H1 (cell line): Measurements from ENCODE around the gene GDF15. TPM values are rescaled to one million over a fixed set of nuclear protein-coding genes. Genes with fewer than 3 reads are reported as not detected.

Source experiments
- CTCF ChIA-PET: fragments of 300-600 bp; sonication (Branson Sonifier 250); formaldehyde crosslinking; loops from one replicate; lab custom pipeline; 2021; ENCODE audit not compliant: partially characterized antibody; lab: Charles Lee
- POLR2A ChIA-PET: fragments of 300-600 bp; sonication (Branson Sonifier 250); formaldehyde crosslinking; loops from one replicate; lab custom pipeline; 2021; ENCODE audit warnings: inconsistent platforms; ENCODE audit not compliant: partially characterized antibody; lab: Charles Lee
- DNase-seq, 2 experiments: peaks; one replicate each; pipeline versions ENCODE4 v3.0.0 to v3.0.0-alpha.2; 2010 to 2022; ENCODE audit warnings: low spot score in 2 of 2, low read depth in 1 of 2, mixed read lengths in 1 of 2
- FAIRE-seq: peaks from 2 replicates; lab custom pipeline; 2011; peaks lifted over from hg19 to GRCh38; lab: Jason Lieb, UNC
- H2AFZ ChIP-seq: 2 replicates; pipeline ENCODE4 v1.8.1; 2012; ENCODE audit warnings: low read length, inconsistent platforms
- H2AK5ac ChIP-seq: 2 replicates; pipeline ENCODE4 v1.6.1; 2013; ENCODE audit warnings: low read depth, low read length
- H2BK120ac ChIP-seq: replicated peaks from 2 replicates; pipeline ENCODE3; 2013; ENCODE audit warnings: low read depth, low read length, inconsistent platforms
- H2BK12ac ChIP-seq: 2 replicates; pipeline ENCODE4 v1.6.1; 2013; ENCODE audit warnings: low read depth, low read length
- H2BK15ac ChIP-seq: 2 replicates; pipeline ENCODE4 v1.6.1; 2013; ENCODE audit warnings: low read length
- H2BK20ac ChIP-seq: 2 replicates; pipeline ENCODE4 v1.6.1; 2013; ENCODE audit warnings: low read length
- H2BK5ac ChIP-seq: 2 replicates; pipeline ENCODE4 v1.6.1; 2013; ENCODE audit warnings: low read depth, low read length
- H3K14ac ChIP-seq: 2 replicates; pipeline ENCODE4 v1.6.1; 2013; ENCODE audit warnings: inconsistent platforms; ENCODE audit not compliant: insufficient read length
- H3K18ac ChIP-seq: 2 replicates; pipeline ENCODE4 v1.6.1; 2013; ENCODE audit warnings: low read length; ENCODE audit errors: extremely low read depth
- H3K23ac ChIP-seq: 2 replicates; pipeline ENCODE4 v1.6.1; 2013; ENCODE audit warnings: inconsistent platforms; ENCODE audit not compliant: insufficient read length
- H3K23me2 ChIP-seq: 2 replicates; pipeline ENCODE4 v1.6.1; 2013; ENCODE audit warnings: low read depth, low read length
- H3K27ac ChIP-seq: 2 replicates; pipeline ENCODE4 v1.6.1; 2011; ENCODE audit warnings: low read depth, low read length, inconsistent platforms
- H3K27me3 ChIP-seq, 4 experiments: replicated peaks in 1 of 4; 1 replicate in 1 of 4; 2 replicates in 3 of 4; pipeline versions ENCODE4 v1.6.1 to v1.8.1; 2011 to 2013; ENCODE audit warnings: low read length in 3 of 4, mild to moderate bottlenecking in 3 of 4, inconsistent platforms in 2 of 4, mixed read lengths in 2 of 4, moderate library complexity in 1 of 4; ENCODE audit not compliant: control insufficient read depth in 3 of 4, insufficient read depth in 3 of 4; ENCODE audit errors: extremely low read depth in 1 of 4
- H3K36me3 ChIP-seq, 4 experiments: 2 replicates each; pipeline versions ENCODE4 v1.6.1 to v1.8.1; 2011 to 2013; ENCODE audit warnings: mild to moderate bottlenecking in 4 of 4, low read length in 3 of 4, moderate library complexity in 2 of 4, control low read depth in 1 of 4, inconsistent platforms in 1 of 4; ENCODE audit not compliant: insufficient read depth in 4 of 4, control insufficient read depth in 2 of 4
- H3K4ac ChIP-seq: replicated peaks from 2 replicates; pipeline ENCODE3; 2013; ENCODE audit warnings: low read length, low read depth, mixed read lengths, inconsistent platforms; ENCODE audit not compliant: insufficient read length
- H3K4me1 ChIP-seq, 4 experiments: replicated peaks in 1 of 4; 1 replicate in 1 of 4; 2 replicates in 3 of 4; pipeline versions ENCODE4 v1.6.1 to v1.8.1; 2011 to 2013; ENCODE audit warnings: low read length in 3 of 4, inconsistent platforms in 2 of 4, mixed read lengths in 1 of 4; ENCODE audit not compliant: insufficient read depth in 4 of 4, control insufficient read depth in 3 of 4
- H3K4me2 ChIP-seq, 2 experiments: 2 replicates each; pipeline versions ENCODE4 v1.6.1 to v1.8.1; 2011 to 2013; ENCODE audit warnings: low read depth in 2 of 2, low read length in 2 of 2, control low read depth in 1 of 2, inconsistent platforms in 1 of 2, mild to moderate bottlenecking in 1 of 2; ENCODE audit not compliant: insufficient read depth in 1 of 2
- H3K4me3 ChIP-seq, 4 experiments: fragments of 200-600, 300-600 bp in 1 of 4; sonication (generic), shearing (Covaris generic), sonication (Bioruptor Twin) in 1 of 4; 2 replicates each; pipeline versions ENCODE4 v1.5.1 to v1.8.1; 2011 to 2016; ENCODE audit warnings: low read length in 4 of 4, low read depth in 3 of 4, control low read depth in 2 of 4, inconsistent platforms in 2 of 4, mild to moderate bottlenecking in 2 of 4, mixed read lengths in 1 of 4, moderate library complexity in 1 of 4; ENCODE audit not compliant: insufficient read depth in 2 of 4; ENCODE audit errors: extremely low read depth in 1 of 4
- H3K56ac ChIP-seq: replicated peaks from 2 replicates; pipeline ENCODE3; 2013; ENCODE audit warnings: low read depth, mild to moderate bottlenecking, mixed read lengths, low read length, inconsistent platforms; ENCODE audit not compliant: insufficient read length
- H3K79me1 ChIP-seq: 2 replicates; pipeline ENCODE4 v1.6.1; 2013; ENCODE audit warnings: low read depth, low read length, control low read depth
- H3K79me2 ChIP-seq, 2 experiments: 2 replicates each; pipeline versions ENCODE4 v1.6.1 to v1.8.1; 2012 to 2013; ENCODE audit warnings: low read length in 2 of 2, mild to moderate bottlenecking in 2 of 2, inconsistent platforms in 1 of 2; ENCODE audit not compliant: insufficient read depth in 2 of 2, control insufficient read depth in 1 of 2
- H3K9ac ChIP-seq, 4 experiments: replicated peaks in 1 of 4; 1 replicate in 1 of 4; 2 replicates in 3 of 4; pipeline versions ENCODE4 v1.6.1 to v1.8.1; 2011 to 2013; ENCODE audit warnings: low read depth in 3 of 4, low read length in 3 of 4, control low read depth in 2 of 4, mild to moderate bottlenecking in 2 of 4, moderate library complexity in 2 of 4, inconsistent platforms in 1 of 4; ENCODE audit errors: extremely low read depth in 1 of 4
- H3K9me3 ChIP-seq, 2 experiments: 2 replicates each; pipeline versions ENCODE4 v1.6.1 to v1.8.1; 2012 to 2013; ENCODE audit warnings: mild to moderate bottlenecking in 2 of 2, moderate library complexity in 2 of 2, control low read depth in 1 of 2, inconsistent platforms in 1 of 2, low read depth in 1 of 2, low read length in 1 of 2, mixed read lengths in 1 of 2; ENCODE audit not compliant: insufficient read depth in 2 of 2
- H4K20me1 ChIP-seq, 2 experiments: replicated peaks in 1 of 2; 2 replicates each; pipeline versions ENCODE3 to v1.8.1; 2011 to 2013; ENCODE audit warnings: inconsistent platforms in 2 of 2, low read length in 2 of 2, mild to moderate bottlenecking in 1 of 2; ENCODE audit not compliant: insufficient read depth in 2 of 2, control insufficient read depth in 1 of 2
- H4K5ac ChIP-seq: 2 replicates; pipeline ENCODE4 v1.6.1; 2013; ENCODE audit warnings: low read length, low read depth, mixed read lengths, inconsistent platforms; ENCODE audit not compliant: insufficient read length
- H4K8ac ChIP-seq: 2 replicates; pipeline ENCODE4 v1.8.0; 2013; ENCODE audit warnings: mild to moderate bottlenecking, moderate library complexity, low read length, inconsistent platforms; ENCODE audit not compliant: insufficient read depth; ENCODE audit errors: extremely low read depth
- H4K91ac ChIP-seq: replicated peaks from 2 replicates; pipeline ENCODE3; 2013; ENCODE audit warnings: low read length, mixed read lengths, inconsistent platforms; ENCODE audit not compliant: insufficient read length
- ASH2L ChIP-seq: fragments of 200-600, 300-600 bp; sonication (generic); IDR thresholded peaks from one replicate; pipeline ENCODE4 v1.7.1; 2017; ENCODE audit warnings: low read length
- BRCA1 ChIP-seq: IDR thresholded peaks from 2 replicates; pipeline ENCODE4 v1.6.1; 2012; ENCODE audit warnings: low read depth, low read length, improper control_type of control experiment
- CHD1 ChIP-seq: IDR thresholded peaks from 2 replicates; pipeline ENCODE4 v1.6.1; 2012; ENCODE audit warnings: low read depth, low read length, improper control_type of control experiment
- EZH2 ChIP-seq: fragments of 200-600 bp; sonication (generic); IDR thresholded peaks from 2 replicates; pipeline ENCODE4 v1.7.1; 2012; ENCODE audit warnings: low read depth, mild to moderate bottlenecking, moderate library complexity, low read length, inconsistent platforms; ENCODE audit not compliant: severe bottlenecking
- GABPA ChIP-seq: IDR thresholded peaks from 2 replicates; pipeline ENCODE4 v1.6.1; 2011; ENCODE audit warnings: mild to moderate bottlenecking, low read length, moderate library complexity, borderline replicate concordance; ENCODE audit not compliant: insufficient read depth
- HDAC2 ChIP-seq, 2 experiments: fragments of 300-600 bp in 1 of 2; sonication (generic) in 1 of 2; IDR thresholded peaks; 2 replicates each; pipeline ENCODE4 v1.6.1; 2011 to 2012; ENCODE audit warnings: low read depth in 2 of 2, low read length in 2 of 2, mild to moderate bottlenecking in 2 of 2, moderate library complexity in 2 of 2, borderline replicate concordance in 1 of 2, inconsistent platforms in 1 of 2
- JUN ChIP-seq: IDR thresholded peaks from 2 replicates; pipeline ENCODE4 v1.6.1; 2011; ENCODE audit warnings: low read depth, mild to moderate bottlenecking, improper control_type of control experiment, low read length
- MAFK ChIP-seq: IDR thresholded peaks from 2 replicates; pipeline ENCODE4 v1.6.1; 2012; ENCODE audit warnings: low read depth, mild to moderate bottlenecking, improper control_type of control experiment, low read length
- PHF8 ChIP-seq: fragments of 200-600 bp; sonication (generic); conservative IDR thresholded peaks from 2 replicates; pipeline ENCODE4 v1.7.1; 2012; ENCODE audit warnings: low read depth, mild to moderate bottlenecking, inconsistent platforms, low read length, moderate library complexity
- SIX5 ChIP-seq: IDR thresholded peaks from 2 replicates; pipeline ENCODE4 v1.6.1; 2011; ENCODE audit warnings: mild to moderate bottlenecking, low read depth, low read length
- TBP ChIP-seq: IDR thresholded peaks from 2 replicates; pipeline ENCODE4 v1.6.1; 2011; ENCODE audit warnings: low read depth, low read length, improper control_type of control experiment
- TEAD4 ChIP-seq: IDR thresholded peaks from 2 replicates; pipeline ENCODE4 v1.6.1; 2012; ENCODE audit warnings: low read depth, low read length, inconsistent platforms, mixed read lengths
- WGBS, 2 experiments: shearing (Covaris generic) in 1 of 2; methylation state at CpG; one replicate each; pipeline versions ENCODE4 v1.1.6 to v1.1.7; 2013 to 2015; ENCODE audit warnings: low lambda C conversion rate in 2 of 2, mixed read lengths in 2 of 2, inconsistent platforms in 1 of 2, low coverage in 1 of 2, missing lambda C conversion rate in 1 of 2; ENCODE audit not compliant: insufficient replicate concordance in 2 of 2, insufficient coverage in 1 of 2, insufficient read length in 1 of 2; ENCODE audit errors: extremely low coverage in 1 of 2, missing lambda C conversion rate in 1 of 2; 5-methylcytosine and 5-hydroxymethylcytosine counted together
- polyA plus RNA-seq, 7 experiments: library from polyadenylated mRNA; depleted of rRNA in 3 of 7; stranded (reverse) in 5 of 7; unstranded in 2 of 7; fragments of >200 nt in 5 of 7; fragments of 200-250 nt in 2 of 7; gene quantifications; 1 replicate in 5 of 7; 2 replicates in 1 of 7; 4 replicates in 1 of 7; pipeline versions ENCODE4 v1.2.1 to v1.2.3, GENCODE V29; 2011 to 2013; ENCODE audit warnings: missing spikeins in 2 of 7, mixed read lengths in 2 of 7
- total RNA-seq: library from RNA; stranded (reverse); fragmentation: NEBNext Ultra II Directional; extraction: Animal tissue kit (Norgen Biotek cat#: 25700); gene quantifications from 2 replicates; pipeline ENCODE4 v1.2.1, GENCODE V29; 2021

GDF15 gene
- total and polyA plus RNA-seq, 2 of the 8 experiments (the other 6 are each of a cell fraction or from before 2014, with no cell fraction given), result 4.1 to 8.5 TPM

DNA sequence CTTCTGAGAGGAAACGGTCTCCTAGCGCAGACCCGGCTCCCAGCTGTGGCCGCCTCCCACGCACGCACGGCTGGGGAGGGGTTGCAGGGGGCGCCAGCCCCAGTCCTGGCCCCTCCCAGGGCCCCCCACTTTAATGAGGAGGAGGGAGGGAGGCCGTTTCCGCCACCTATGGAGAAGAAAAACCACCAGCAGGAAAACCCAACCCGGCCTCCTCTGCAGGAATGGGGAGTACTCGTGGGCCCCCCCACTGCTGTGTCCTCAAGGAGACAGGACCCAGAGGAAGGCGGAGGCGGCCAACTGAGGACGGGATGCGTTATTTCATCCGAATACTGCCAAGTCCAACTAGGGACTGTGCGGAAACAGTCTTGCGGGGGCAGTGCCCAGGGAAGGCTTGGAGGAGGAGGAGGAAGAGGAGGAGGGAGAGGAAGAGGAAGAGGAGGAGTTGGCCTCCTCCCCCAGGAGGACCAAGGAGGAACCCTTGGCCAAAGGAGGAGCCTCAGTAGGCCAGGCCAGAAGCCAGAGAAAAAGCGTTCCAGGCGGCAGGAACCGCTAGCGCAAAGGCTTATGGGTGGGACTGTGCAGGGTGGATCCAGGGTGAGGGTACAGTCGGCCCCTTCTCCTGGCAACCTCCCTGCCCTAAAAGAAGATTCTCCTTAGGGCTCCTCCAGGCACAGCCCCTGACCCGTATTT, 29.4 kb downstream of the GDF15 start:
- H4K20me1 ChIP-seq, result peaks cover 0 to 2% of the 10 kb centered on the region in 2 experiments
- no peaks in the 10 kb centered on the region for H3K9me3 ChIP-seq
- H3K4me1 ChIP-seq, result peaks cover 0 to 26% (median 21%) of the 10 kb centered on the region in 4 experiments; a peak in 6 of 7 replicates
- H2BK20ac ChIP-seq, result no peak overlapping the region
- no peak overlapping the region for H4K91ac ChIP-seq
- H3K9ac ChIP-seq, result no peak overlapping the region
- no peaks in the 10 kb centered on the region for H3K79me2 ChIP-seq
- peak overlapping the region; percentile 54; the same call in 1 of the 2 replicates for H2AK5ac ChIP-seq
- H3K4me3 ChIP-seq, result no peak overlapping the region
- no peak overlapping the region for H2BK120ac ChIP-seq
- H2AFZ ChIP-seq, result no peak overlapping the region
- peaks cover 5 to 26% (median 20%) of the 10 kb centered on the region in 4 experiments for H3K27me3 ChIP-seq
- H3K27ac ChIP-seq, result no peak overlapping the region
- H3K4me2 ChIP-seq, result no peak overlapping the region; a peak in 1 of 4 replicates
- no peaks in the 10 kb centered on the region for H3K36me3 ChIP-seq
- no peaks in the 10 kb centered on the region for H3K79me1 ChIP-seq
- no peak for FAIRE-seq
- H3K14ac ChIP-seq, result no peak overlapping the region
- 80% methylated on average over 24 of the region's 25 CpGs; no CpG with 5 or more reads in 1 of the 2 experiments for WGBS, 2 experiments
- no peak overlapping the region for H4K5ac ChIP-seq
- no peak overlapping the region for H4K8ac ChIP-seq
- ChIA-PET POLR2A (interaction anchor here (1.3 to 2.0 kb wide), 8 partner anchors 13 to 134 kb away, joined by 3 to 8 read pairs (median 5); partner anchors contain the start of genes JUND, LSM4 and PGPEP1), CTCF (interaction anchor here (0.6 to 11.0 kb wide), 13 partner anchors 16 to 900 kb away, joined by 3 to 177 read pairs (median 4); partner anchors contain the start of genes GDF15, IQCN and LRRC25)
- H3K4ac ChIP-seq, result no peak overlapping the region
- H2BK12ac ChIP-seq, result peak overlapping the region; percentile 50; the same call in 1 of the 2 replicates
- peaks cover 19% of the 10 kb centered on the region; the same call in 1 of the 2 replicates for H3K23me2 ChIP-seq
- H2BK5ac ChIP-seq, result 0 out of 2 replicates have a peak overlapping the region, but pooled peaks have one; percentile 35
- H3K56ac ChIP-seq, result no peak overlapping the region
- no peak for DNase-seq
- H2BK15ac ChIP-seq, result peak overlapping the region; percentile 81; the same call in 1 of the 2 replicates
- peak overlapping the region; percentile 48 for H3K18ac ChIP-seq
- no peak overlapping the region for H3K23ac ChIP-seq
- TF ChIP-seq EZH2, result no peak
- TF ChIP-seq TEAD4, result no peak
- no peak for TF ChIP-seq CHD1
- TF ChIP-seq BRCA1, result no peak
- TF ChIP-seq HDAC2 (IDR thresholded peaks at IDR 0.05; ENCODE audit: borderline replicate concordance in 1 of 2, low read depth in 2 of 2, low read length in 2 of 2), result no peak
- TF ChIP-seq ASH2L, result no peak
- TF ChIP-seq JUN, result no peak
- TF ChIP-seq SIX5, result no peak
- no peak for TF ChIP-seq MAFK
- no peak for TF ChIP-seq PHF8
- no peak for TF ChIP-seq GABPA
- no peak for TF ChIP-seq TBP
